ENCODE measurements around the gene KCTD7.
"Not testable (repeated sequence)": the region's sequence is repeated elsewhere in the genome, so short reads cannot be mapped to it uniquely, and the experiment has no call there.

The KCTD7 gene

GRCh38 chr7:66628361-66629221 lies at the start of gene KCTD7:
Gene KCTD7, plus strand, starts transcription at chr7:66628881. Its CDS starts 184 bp downstream, at chr7:66629065.
- peak; percentile 98 for DNase-seq (ENCODE audit: low read depth)

DNA sequence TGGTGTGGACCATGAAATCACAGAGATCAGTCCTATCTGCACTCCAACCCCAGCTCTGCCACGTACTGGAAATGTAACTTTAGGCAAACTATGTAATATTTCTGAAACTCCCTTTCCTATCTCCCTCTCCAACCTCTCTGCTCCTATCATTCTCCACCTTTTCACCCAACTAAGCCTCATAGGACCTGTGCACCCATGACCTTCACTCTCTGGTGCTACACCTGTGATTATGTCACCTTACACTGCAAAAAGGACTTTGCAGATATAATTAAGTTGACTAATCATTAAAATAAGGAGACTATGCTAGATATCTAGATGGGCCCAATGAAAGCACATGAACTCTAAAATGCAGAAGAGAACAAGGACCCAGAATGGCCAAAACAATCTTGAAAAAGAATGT lies 48.3 kb upstream of the KCTD7 start:
- DNase-seq (ENCODE audit: low read depth) = not testable (repeated sequence)

DNA sequence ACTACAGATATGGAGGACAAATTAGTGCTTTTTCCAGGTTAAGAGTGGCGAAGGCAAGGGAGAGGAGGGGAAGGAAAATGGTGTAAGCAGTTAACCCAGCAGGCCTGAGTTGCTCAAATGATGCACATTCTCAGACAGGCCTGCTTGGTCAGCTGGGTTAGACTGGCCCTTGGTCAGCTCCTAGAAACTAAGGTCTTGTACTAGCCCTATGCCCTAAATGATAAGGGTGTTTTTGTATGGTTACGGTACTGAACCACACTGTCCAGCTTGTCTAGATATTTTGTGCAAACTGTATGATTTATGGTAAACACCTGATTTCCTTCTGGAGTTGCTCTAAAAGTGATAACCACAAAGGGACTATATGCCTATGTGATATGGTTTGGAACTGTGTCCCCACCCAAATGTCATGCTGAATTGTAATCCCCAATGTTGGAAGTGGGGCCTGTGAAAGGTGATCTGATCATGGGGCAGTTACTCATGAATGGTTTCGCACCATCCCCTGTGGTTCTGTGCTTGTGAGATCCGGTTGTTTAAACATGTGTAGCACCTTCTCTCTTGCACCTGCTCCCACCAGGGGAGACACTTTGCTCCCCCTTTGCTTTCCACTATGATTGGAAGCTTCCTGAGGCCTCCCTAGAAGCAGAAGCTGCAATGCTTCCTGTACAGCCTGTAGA lies 45.7 kb upstream of the KCTD7 start:
- not testable (repeated sequence) for DNase-seq (ENCODE audit: low read depth)

- DNase-seq (ENCODE audit: low read depth) = no peak
These were observed 45.1 kb upstream of the KCTD7 start for GRCh38 chr7:66583490-66584110.

- DNase-seq (ENCODE audit: low read depth) = no peak
These were observed 42.5 kb upstream of the KCTD7 start for GRCh38 chr7:66586181-66586580.

DNA sequence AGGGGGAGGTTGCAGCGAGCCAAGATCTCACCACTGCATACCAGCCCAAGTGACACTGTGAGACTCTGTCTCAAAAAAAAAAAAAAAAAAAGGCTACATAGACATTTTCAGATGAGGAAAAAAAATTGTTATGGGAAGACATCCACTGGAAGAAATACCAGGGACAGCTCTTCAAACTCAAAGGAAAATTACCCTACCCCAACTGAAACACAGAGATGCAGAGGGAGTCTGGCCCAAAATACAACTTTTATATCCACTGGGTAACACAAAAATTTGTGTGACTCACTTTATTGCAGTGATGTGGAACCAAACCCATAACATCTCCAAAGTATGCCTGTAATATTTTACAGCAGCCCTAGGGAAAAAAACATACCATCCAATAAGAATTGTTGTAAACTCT lies 40.5 kb upstream of the KCTD7 start:
- not testable (repeated sequence) for DNase-seq (ENCODE audit: low read depth)

DNA sequence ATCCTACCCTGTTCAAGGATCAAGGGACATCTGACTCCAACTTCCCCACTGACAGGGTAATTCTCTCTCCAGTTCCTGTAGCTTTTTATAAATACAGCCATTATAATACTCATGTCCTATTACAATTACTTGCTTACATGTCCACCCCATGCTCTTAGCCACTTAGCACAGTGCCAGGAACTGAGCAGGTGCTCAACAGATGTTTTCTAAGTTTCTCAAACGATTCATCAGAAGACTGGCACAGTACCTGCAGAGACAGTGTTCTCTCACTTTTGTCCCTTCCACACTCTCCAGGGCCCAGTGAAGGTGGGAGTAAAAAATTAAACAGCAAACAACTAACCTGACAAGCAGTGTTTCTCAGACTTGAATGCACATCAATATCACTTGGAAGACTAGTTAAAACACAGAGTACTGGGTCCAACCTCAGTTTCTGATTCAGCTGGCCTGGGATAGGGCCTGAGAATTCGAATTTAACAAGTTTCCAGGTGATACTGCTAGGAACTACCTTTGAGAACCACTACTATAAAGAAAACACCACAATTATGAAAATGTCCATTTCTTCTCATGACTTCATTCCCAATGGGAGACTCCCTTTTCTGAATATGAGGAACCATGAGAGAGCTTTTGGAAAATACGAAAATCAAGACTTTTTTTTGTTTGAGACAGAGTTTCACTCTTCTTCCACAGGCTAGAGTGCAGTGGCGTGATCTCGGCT lies 39.7 kb upstream of the KCTD7 start:
- not testable (repeated sequence) for DNase-seq (ENCODE audit: low read depth)

- not testable (repeated sequence) for DNase-seq (ENCODE audit: low read depth)
These were observed 38.2 kb upstream of the KCTD7 start for GRCh38 chr7:66590302-66591057.

DNA sequence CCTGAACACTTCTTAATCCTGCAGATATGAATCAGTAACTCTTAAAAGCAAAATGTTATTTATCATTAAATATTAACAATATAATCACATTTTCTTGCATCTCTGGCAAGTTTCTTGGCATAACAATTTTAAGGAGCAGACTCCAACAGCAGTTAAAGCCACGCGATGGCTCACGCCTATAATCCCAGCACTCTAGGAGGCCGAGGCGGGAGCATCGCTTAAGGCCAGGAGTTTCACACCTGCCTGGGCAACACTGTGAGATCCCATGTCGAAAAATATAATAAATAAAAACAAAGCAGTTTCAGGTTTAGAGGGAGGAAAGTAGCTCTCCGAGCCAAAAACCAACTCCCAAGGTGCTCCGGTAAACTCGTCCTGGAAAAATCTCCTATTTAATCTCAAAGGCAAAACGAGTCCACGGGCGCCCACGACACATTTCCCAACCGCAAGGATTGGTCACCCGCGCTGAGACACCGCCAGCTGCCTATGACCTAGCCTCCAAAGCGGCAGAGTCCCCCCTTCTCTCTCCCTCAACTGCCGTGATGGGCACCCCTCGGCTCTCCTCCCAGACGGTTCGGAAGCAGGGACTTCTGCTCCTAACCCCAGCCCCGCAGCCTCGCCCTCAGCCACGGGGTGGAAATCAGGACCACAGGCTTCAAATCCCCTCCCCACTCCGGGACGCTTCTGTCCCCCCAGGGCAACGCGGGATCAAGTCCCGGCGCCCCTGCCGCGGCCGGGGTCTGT lies 37.5 kb upstream of the KCTD7 start:
- DNase-seq (ENCODE audit: low read depth) = not testable (repeated sequence)

DNA sequence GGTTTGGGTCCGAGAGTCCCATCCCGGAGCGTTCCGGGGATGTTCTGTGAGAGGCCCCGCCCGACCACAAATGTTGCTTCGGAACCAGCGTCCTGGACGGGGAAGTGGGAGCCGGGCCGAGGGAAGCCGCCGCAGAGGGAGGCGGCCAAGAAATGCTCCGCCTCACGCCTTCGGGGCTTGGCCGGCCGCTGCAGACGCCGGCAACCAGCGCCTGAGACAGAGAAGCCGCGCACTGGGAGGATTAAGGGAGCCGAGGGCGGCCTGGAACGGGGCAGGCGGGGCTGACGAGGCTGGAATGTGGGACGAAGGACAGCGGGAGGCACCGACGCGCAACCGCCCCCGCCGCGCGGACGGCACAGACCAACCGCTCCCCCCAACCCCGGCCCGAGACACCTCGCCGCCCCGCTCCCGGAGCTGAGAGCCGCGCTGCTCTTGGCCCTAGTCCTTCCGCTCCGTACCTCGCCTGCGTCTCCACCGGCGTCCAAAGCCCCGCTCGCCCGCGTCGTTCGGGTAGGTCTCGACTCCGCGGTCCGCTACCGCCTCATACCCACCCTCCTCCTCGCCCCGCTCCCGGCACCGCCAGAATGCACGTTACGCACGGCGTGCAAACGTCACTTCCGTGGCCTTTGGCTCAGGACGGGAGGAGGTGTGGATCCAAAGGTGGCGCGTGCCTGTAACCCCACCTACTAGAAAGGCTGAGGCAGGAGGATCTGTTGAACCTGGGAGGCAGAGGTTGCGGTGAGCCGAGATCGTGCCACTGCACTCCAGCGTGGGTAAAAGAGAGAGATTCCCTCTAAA lies 36.7 kb upstream of the KCTD7 start:
- DNase-seq (ENCODE audit: low read depth) = peak; percentile 74

DNA sequence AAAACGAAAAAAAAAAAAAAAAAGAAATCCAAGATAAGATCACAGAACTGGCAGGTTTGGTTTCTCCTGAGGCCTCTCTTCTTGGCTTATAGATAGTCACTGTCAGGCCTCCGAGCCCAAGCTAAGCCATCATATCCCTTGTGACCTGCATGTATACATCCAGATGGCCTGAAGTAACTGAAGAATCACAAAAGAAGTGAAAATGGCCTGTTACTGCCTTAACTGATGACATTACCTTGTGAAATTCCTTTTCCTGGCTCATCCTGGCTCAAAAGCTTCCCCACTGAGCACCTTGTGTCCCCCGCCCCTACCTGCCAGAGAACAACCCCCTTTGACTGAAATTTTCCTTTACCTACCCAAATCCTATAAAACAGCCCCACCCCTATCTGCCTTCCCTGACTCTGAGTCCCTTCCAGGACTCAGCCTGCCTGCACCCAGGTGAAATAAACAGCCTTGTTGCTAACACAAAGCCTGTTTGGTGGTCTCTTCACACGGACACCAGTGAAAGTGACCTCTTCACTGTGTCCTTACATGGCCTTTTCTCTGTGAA lies 36.0 kb upstream of the KCTD7 start:
- DNase-seq (ENCODE audit: low read depth) = not testable (repeated sequence)

DNA sequence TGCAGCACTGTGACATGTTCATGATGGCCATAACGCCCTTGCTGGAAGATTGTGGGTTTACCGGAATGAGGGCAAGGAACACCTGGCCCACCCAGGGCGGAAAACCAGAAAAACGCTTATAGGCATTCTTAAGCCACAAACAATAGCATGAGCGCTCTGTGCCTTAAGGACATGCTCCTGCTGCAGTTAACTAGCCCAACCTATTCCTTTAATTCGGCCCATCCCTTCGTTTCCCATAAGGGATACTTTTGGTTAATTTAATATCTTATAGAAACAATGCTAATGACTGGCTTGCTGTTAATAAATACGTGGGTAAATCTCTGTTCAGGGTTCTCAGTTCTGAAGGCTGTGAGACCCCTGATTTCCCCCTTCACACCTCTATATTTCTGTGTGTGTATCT lies 34.6 kb upstream of the KCTD7 start:
- not testable (repeated sequence) for DNase-seq (ENCODE audit: low read depth)

DNA sequence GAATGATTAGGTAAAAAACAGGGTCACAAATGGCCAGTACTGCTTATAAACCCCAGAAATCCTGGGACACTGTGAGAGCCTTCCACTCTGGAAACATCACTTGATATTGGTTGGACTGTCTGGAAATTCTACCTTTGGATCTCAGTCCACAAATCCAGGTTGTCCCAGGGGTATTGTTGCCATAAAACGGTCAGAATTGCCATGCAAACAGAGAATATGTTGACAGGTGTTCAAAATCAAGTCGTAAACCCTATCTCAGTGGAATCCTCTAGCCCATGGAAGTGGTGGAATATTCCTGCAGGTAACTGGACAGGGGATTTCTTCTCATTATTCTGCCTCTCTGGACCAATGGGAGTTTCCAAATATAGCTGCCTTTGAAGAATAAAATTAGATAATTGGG lies 31.2 kb upstream of the KCTD7 start:
- DNase-seq (ENCODE audit: low read depth) = no peak

DNA sequence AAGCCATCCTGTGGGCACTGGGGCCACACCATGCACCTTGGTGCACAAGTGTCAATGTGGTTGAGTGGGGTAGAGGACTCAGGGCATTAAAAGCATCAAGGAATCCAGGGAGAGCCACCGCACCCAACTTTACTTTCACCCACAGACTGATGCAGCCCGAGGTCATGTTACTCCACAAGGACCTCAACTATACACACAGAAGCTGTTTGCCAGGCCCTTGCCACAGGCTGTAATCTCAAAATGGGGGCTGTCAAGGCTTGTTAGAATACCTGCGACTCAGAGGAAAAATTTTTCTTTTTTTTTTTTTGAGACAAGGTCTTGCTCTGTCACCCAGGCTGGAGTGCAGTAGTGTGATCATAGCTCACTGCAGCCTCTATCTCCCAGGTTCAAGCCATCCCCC lies 26.5 kb upstream of the KCTD7 start:
- DNase-seq (ENCODE audit: low read depth) = no peak

GRCh38 chr7:66604198-66604597 lies 24.5 kb upstream of the KCTD7 start:
- DNase-seq (ENCODE audit: low read depth) = no peak

- DNase-seq (ENCODE audit: low read depth) = not testable (repeated sequence)
These were observed 22.0 kb upstream of the KCTD7 start for GRCh38 chr7:66606540-66607291.

DNA sequence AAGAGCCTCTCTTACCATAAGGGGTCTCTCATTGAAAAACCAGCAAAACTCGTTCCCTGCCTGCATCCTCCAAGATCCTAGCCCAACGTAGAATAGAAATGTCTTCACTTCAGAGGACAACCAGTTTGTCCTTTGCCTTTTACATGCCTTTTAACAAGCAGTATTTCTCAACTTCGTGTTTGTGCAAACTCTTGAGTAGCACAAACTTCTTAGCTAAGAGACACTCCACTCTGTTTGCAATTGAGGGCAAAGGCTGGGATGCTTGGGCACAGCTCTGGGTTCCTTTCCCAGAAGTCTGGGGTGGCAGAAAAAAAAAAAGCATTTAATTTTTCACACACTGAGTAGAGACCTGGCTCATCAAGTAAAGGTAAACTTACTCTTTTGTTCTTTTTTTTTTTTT lies 19.5 kb upstream of the KCTD7 start:
- no peak for DNase-seq (ENCODE audit: low read depth)

DNA sequence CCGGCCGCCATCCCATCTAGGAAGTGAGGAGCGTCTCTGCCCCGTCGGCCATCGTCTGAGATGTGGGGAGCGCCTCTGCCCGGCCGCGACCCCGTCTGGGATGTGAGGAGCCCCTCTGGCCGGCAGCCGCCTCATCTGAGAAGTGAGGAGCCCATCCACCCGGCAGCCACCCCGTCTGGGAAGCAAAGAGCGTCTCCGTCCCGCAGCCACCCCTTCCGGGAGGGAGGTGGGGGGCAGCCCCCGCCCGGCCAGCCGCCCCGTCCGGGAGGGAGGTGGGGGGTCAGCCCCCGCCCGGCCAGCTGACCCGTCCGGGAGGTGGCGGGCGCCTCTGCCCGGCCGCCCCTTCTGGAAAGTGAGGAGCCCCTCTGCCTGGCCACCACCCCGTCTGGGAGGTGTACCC lies 14.1 kb upstream of the KCTD7 start:
- not testable (repeated sequence) for DNase-seq (ENCODE audit: low read depth)

- DNase-seq (ENCODE audit: low read depth) = no peak
These were observed 13.0 kb upstream of the KCTD7 start for GRCh38 chr7:66615699-66616098.

Measured in fibroblast of the conjunctiva (primary cell).